ENCODE measurements around the gene ENAM.
"Not testable (repeated sequence)": the region's sequence is repeated elsewhere in the genome, so short reads cannot be mapped to it uniquely, and the experiment has no call there.

Gene ENAM

DNA sequence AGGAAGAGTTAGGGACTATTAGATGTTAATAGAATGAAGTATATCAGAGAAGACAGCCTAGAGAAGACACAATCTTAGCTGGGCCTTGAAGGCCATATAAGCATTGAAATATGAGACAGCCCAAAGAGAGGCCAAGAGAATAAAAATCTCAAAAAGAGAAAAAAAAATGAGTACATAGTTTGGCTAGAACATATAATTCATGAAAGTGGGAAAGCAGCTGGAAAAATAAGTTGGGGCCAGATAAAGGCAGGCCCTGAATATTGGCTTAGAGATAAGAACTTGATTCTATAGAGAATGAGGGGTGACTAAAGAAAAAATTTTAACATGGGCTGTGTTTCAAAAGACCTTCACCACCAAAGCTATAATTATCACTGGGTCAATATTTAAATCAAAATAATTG, 52.4 kb downstream of the ENAM start:
- no peak for DNase-seq

DNA sequence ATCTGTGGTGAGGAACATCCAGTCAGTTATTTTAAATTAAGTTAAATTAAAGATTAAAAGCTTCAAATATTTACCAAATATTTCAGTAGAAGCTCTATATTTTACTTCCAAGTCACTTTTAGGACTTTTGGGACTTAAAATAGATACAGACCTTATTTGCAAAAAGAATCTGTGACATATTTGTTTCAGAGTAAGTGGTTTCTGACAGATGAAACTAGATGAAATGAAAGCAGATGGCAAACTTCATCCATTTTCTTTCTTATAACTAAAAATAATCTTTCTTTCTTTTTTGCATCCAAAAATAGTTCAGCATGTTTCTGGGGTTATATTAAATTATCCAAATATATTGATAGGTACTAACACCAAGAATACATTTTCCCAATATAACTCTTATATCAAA, 53.2 kb downstream of the ENAM start:
- DNase-seq: no peak

DNA sequence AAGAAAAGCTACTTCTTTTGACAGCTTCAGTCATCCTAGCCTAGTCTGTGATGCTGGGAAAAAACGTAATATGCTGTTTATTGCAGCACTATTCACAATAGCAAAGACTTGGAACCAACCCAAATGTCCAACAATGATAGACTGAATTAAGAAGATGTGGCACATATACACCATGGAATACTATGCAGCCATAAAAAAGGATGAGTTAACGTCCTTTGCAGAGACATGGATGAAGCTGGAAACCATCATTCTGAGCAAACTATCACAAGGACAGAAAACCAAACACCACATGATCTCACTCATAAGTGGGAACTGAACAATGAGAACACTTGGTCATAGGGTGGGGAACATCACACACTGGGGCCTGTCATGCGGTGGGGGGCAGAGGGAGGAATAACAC, 53.6 kb downstream of the ENAM start:
- not testable (repeated sequence) for DNase-seq

DNA sequence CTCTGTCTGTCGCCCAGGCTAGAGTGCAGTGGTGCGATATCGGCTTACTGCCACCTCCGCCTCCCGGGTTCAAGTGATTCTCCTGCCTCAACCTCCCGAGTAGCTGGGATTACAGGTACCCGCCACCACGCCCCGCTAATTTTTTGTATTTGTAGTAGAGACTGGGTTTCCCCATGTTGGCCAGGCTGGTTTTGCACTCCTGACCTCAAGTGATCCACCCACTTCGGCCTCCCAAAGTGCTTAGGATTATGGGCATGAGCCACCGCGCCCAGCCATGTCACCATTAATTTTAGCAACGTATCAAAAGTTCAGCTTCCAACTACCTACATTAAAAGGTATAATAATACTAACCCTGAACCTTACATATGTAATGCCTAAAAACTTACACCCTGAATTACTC, 58.8 kb downstream of the ENAM start:
- no peak for DNase-seq

DNA sequence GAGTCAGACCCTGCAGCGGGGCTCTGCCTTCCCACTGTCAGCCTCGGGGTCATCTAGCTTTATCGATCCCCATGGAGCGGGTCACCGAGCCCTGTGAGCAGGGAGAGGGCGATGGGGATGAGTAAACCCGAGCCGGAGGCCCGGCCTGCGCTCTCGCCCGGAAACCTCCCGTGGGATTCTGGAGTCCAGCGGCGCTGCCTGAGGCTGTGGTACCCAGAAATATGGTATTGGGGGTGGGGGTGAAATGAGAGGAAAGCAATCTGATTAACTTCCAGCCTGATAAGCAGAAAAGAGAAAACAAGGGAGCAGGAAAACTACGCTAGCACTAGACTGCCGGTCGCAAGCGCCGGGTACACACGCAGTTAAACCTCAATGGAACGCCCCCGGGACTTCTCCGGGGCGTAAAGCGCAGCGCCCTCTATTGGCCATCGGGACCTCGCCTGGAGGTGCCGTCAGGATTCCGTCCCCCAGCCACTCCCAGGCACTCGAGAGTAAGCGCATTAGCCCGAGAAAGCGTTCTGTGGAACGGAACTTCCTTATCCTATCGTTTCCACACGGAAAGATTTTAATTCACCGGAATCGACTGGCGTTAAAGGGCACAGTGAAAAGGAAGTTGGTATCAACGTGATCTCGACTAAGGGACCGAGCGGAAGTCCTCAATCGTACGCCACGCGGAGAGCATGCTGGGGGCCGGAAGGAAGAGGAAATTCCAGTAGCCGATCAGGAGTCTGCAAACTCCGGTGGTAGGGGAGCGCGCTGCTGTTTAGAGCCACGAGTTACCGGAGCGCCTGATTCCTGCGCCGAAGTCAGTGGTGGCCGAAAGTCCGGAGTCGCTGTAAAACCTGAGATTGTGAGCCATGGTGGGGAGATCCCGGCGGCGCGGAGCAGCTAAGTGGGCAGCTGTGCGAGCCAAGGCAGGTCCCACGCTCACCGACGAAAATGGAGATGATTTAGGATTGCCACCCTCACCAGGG, 59.6 kb downstream of the ENAM start, which contains the start of gene UTP3:
TSS of gene UTP3 (plus strand) at position 712 of the 974 bp plus-strand sequence. CDS start at position 858, 146 bp downstream.
- peak; percentile 94 for DNase-seq

DNA sequence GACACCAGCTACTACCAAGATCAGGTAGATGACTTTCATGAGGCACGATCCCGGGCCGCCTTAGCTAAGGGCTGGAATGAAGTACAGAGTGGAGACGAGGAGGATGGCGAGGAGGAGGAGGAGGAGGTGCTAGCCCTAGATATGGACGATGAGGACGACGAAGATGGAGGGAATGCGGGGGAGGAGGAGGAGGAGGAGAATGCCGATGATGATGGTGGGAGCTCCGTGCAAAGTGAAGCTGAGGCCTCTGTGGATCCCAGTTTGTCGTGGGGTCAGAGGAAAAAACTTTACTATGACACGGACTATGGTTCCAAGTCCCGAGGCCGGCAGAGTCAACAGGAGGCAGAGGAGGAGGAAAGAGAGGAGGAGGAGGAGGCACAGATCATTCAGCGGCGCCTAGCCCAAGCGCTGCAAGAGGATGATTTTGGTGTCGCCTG, 60.3 kb downstream of the ENAM start:
- DNase-seq: no peak

DNA sequence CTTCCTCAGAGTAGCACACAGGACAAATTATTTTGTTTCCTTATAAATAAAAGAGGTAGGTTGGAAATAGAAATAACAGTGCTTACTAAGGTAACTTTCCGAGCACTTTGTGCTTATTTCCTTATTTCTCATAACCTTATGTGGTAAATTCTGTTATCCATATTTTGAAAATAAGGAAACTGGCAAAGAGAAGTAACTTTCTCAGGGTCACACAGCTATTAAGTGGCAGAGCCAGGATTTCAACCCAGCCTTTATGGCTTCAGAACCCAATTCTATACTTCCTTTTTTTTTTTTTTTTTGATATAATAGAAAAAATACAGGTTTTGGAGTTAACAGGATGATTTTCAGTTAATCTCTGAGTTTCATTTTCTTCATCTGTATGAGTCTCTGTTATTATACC, 63.1 kb downstream of the ENAM start:
- DNase-seq: no peak

DNA sequence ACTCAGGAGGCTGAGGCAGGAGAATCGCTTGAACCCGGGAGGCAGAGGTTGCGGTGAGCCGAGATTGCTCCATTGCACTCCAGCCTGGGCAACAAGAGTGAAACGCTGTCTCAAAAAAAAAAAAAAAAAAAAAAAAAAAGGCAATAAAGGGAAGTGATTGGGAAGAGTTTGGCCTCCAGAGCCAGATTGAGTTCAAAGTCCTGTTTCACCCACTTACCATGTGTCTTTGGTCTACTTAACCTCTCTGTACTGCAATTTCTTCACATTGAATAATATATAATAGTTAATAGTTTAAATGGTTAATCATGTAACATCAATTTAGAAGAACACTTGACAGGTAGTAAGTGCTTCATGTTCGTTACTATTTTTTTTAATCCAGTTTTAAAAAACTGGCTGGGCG, 66.1 kb downstream of the ENAM start:
- not testable (repeated sequence) for DNase-seq

Data from DMS 273 treated with DMSO at 0.1 percent for 48 hours (cell line).